ENCODE results near the gene SIK2.

Gene SIK2

GRCh38 chr11:111582881-111583280, 19.4 kb upstream of the SIK2 start:
- no peak for DNase-seq

- peak; percentile 65 to 81 for DNase-seq
Observed at GRCh38 chr11:111585371-111585770, 16.9 kb upstream of the SIK2 start.

GRCh38 chr11:111586388-111586831, 15.8 kb upstream of the SIK2 start:
- DNase-seq: peak; percentile 56 to 69

GRCh38 chr11:111589114-111589513, 13.1 kb upstream of the SIK2 start:
- DNase-seq: no peak

GRCh38 chr11:111589886-111590499, 12.3 kb upstream of the SIK2 start:
- no peak for DNase-seq

GRCh38 chr11:111591187-111591960, 10.9 kb upstream of the SIK2 start:
- DNase-seq: no peak

GRCh38 chr11:111592491-111592890, 9.8 kb upstream of the SIK2 start:
- DNase-seq: no peak

- no peak for DNase-seq
Observed at GRCh38 chr11:111596319-111596718, 5.9 kb upstream of the SIK2 start.

- no peak for DNase-seq
Observed at GRCh38 chr11:111598148-111598547, 4.1 kb upstream of the SIK2 start.

- DNase-seq: no peak
Observed at GRCh38 chr11:111598559-111598958, 3.7 kb upstream of the SIK2 start.

- DNase-seq: no peak
Observed at GRCh38 chr11:111601636-111601978, 642 bp upstream of the SIK2 start.

- peak; percentile 19 to 27 for DNase-seq
Observed at GRCh38 chr11:111602865-111603610, 789 bp downstream of the SIK2 start.

- peak in 1 of 2 experiments; percentile 29 for DNase-seq
Observed at GRCh38 chr11:111603611-111604130, 1.4 kb downstream of the SIK2 start.

- DNase-seq: peak; percentile 67 to 84
Observed at GRCh38 chr11:111604392-111605009, 2.3 kb downstream of the SIK2 start.

GRCh38 chr11:111605681-111606080, 3.4 kb downstream of the SIK2 start:
- no peak for DNase-seq

- DNase-seq: no peak
Observed at GRCh38 chr11:111606986-111607385, 4.7 kb downstream of the SIK2 start.

- no peak for DNase-seq
Observed at GRCh38 chr11:111607751-111608150, 5.5 kb downstream of the SIK2 start.

GRCh38 chr11:111612224-111612623, 10.0 kb downstream of the SIK2 start:
- no peak for DNase-seq

- no peak for DNase-seq
Observed at GRCh38 chr11:111617286-111617685, 15.0 kb downstream of the SIK2 start.

GRCh38 chr11:111620518-111620917, 18.3 kb downstream of the SIK2 start:
- no peak for DNase-seq

- no peak for DNase-seq
Observed at GRCh38 chr11:111623527-111624030, 21.3 kb downstream of the SIK2 start.

GRCh38 chr11:111624608-111625007, 22.4 kb downstream of the SIK2 start:
- no peak for DNase-seq

GRCh38 chr11:111627591-111627990, 25.3 kb downstream of the SIK2 start:
- DNase-seq: no peak
